Stimulated activated CD4-positive, alpha-beta T cell treated with anti-CD3 and anti-CD28 coated beads, TNF-alpha, amount 100 ng/mL, for 4 hours (primary cell): Measurements from ENCODE around the gene OR6N2.

Experiments
- DNase-seq, 3 experiments: peaks; one replicate each; pipeline ENCODE4 v3.0.0-alpha.2; 2020; ENCODE audit warnings: low read depth in 3 of 3

The OR6N2 gene, protein sequence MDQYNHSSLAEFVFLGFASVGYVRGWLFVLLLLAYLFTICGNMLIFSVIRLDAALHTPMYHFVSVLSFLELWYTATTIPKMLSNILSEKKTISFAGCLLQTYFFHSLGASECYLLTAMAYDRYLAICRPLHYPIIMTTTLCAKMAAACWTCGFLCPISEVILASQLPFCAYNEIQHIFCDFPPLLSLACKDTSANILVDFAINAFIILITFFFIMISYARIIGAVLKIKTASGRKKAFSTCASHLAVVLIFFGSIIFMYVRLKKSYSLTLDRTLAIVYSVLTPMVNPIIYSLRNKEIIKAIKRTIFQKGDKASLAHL

DNA sequence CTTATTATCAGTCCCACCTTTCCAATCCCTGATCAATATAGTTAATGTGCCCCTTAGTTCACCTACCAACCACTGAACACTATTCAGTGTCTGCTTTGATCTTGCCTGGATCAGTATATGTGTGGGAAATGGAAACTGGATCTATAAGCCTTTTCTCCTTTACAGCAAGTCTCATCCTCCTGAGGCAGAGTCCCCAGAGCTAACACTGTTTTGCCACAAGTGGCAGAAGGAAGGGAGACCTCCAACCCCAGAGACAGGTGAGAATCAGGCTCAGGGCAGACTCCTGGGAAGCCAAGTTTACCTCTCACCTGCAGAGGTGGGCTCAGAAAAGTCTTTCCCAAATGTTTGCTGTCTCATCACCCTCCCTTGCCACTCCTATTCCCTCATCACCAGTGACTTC, at the start of gene OR6N2:
Gene OR6N2 (minus strand): TSS at position 101 of the 400 bp plus-strand sequence. CDS start 3,569 bp downstream, outside the sequence.
- no peak for DNase-seq

- DNase-seq, result no peak
Measured at GRCh38 chr1:158830074-158830677, 49.2 kb upstream of the OR6N2 start.

DNA sequence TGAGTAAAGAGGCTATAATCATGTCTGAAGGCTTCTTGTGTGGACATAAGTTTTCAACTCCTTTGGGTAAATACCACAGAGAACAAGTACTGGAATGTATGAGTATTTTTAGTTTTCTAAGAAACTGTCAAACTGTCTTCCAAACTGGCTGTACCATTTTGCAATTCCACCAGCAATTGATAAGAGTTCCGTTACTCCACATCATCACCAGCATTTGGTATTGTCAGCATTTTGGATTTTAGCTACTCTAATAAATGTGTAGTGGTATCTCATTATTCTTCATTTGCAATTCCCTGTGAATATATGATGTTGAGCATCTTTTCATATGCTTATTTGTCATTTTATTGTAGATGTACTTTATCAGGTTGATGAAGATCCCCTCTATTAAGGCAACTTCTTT, 40.7 kb upstream of the OR6N2 start:
- DNase-seq, result no peak

DNA sequence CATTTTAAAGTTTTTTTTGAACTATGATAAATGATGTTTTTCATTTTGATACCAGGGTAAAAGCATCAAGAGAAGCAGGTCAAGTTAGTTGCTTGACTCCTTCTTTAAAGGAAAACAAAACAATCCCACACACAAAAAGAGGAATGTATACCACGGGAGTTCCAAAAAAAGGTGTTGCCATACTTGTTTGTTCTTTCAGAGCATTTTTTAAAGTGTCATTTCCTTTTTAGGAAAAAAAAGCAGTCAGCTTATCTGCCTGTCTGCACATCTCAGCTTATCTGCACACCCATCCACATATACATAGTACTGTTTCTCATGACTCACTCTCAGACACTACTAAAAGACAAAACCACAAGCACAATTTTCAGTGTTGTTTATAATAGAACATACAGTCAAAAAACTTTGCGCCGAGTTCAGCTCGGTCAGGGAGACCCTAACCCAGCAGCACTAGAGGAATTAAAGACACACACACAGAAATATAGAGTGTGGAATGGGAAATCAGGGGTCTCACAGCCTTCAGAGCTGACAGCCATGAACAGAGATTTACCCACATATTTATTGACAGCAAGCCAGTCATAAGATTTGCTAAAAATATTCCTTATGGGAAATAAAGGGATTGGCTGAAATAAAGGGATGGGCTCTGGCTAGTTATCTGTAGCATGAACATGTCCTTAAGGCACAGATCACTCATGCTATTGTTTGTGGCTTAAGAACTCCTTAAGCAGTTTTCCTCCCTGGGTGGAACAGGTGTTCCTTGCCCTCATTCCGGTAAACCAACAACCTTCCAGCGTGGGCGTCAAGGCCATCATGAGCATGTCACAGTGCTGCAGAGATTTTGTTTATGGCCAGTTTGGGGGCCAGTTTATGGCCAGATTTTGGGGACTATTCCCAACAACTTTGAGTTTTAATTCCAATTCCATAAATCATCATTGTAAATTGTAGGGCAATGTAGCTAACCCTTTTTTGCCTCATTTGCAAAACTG, 38.7 kb upstream of the OR6N2 start:
- DNase-seq, result no peak

DNA sequence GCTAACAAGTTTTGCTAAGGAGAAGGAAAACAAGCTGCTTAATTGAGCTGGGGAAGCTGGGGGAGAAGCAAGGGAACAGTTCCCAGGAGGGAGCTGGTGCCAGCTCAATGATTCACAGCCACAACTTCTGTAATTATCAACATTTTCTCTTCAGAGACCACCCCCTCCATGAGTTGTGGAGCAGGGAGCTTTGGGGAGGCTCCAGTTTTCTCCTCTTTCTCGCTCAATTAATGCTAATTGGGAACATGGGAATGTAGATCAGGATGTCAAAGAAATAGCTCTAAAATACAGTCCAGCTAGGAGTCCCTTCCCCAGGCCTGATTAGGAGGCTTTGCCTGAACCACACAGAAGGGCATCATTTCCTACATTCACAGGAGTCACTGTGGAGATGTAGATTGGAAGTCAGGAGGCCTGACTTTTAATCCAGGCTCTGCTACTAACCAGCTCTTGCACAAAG, 38.0 kb upstream of the OR6N2 start:
- DNase-seq, result no peak

GRCh38 chr1:158818560-158818959, 37.6 kb upstream of the OR6N2 start:
- DNase-seq, result no peak

DNA sequence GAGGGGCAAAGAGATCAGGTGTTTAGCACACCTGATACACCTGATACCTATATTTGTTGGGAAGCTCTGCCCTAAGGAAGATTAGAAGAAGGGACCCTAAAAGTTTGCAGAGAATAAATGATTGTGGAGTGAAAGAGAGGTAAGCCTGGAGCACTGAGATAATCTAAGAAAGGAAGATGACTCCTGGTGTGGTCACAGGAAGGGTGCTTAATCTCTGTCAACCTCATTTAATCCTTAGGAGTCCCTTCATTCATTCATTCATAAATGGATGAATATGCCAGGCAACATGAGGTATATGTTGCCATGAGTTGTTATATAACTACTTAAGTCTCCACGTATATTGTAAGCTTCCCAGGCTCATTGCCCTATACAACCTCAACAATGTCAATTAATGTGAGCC, 34.0 kb upstream of the OR6N2 start:
- no peak for DNase-seq

DNA sequence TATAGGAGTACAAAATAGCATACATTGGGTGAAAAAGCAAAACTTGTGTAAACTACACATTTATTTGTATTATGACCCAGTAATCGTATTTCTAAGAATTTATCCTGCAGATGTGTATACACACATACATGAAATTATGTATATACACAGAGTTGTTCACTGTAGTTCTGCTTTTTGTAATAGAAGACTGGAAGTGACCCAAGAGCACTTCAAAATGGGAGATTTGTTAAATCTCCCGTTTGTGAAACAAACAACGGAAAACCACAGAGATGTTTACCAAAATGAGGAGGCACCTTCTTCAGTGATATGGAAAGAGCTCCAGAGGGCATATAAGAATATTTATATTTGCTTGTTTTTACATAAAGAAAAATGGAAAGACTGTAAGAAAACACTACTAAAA, 32.2 kb upstream of the OR6N2 start:
- no peak for DNase-seq

GRCh38 chr1:158812336-158812735, 31.3 kb upstream of the OR6N2 start:
- no peak for DNase-seq

- no peak for DNase-seq
Measured at GRCh38 chr1:158810311-158810710, 29.3 kb upstream of the OR6N2 start.

- DNase-seq, result no peak
Measured at GRCh38 chr1:158809862-158810261, 28.9 kb upstream of the OR6N2 start.

DNA sequence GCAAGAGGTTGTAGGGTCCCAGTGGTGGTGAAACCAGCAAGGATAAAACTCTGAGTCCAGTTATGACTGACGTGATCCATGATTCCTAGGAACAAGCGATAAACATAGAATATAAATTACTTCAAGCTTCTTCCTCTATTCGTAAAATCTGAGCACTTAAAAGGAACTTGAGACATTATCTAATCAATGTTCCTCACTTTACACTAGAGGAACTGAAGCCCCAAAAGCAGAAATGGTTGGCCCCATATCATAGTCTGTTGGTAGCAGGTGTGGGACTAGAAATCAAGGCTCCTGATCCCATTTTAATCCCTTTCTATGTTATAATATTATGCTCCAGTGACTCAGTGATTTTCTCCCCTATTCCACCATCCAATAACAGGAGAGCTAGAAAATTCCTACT, 28.3 kb upstream of the OR6N2 start:
- no peak for DNase-seq

- no peak for DNase-seq
Measured at GRCh38 chr1:158806916-158807536, 26.0 kb upstream of the OR6N2 start.

DNA sequence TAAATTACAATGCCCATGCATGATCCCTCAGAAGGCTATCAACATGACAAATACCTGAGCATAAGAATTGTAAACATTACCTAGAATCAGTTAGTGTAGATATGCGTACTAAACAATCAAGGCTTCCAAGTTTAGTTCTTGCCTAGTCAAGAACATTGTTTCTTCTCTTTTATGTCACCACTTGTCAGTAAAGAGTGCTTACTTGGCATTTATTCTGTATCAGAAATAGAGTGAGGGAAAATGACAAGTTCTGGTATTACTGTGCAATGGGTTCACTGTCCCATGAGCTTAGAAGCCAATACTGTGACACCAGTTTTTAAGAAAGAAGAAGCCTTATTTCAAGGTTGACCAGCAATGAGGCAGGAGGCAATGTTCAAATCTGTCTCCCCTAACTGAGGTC, 22.7 kb upstream of the OR6N2 start:
- no peak for DNase-seq

- DNase-seq, result no peak
Measured at GRCh38 chr1:158801396-158801795, 20.4 kb upstream of the OR6N2 start.

GRCh38 chr1:158800526-158800925, 19.5 kb upstream of the OR6N2 start:
- DNase-seq, result no peak

DNA sequence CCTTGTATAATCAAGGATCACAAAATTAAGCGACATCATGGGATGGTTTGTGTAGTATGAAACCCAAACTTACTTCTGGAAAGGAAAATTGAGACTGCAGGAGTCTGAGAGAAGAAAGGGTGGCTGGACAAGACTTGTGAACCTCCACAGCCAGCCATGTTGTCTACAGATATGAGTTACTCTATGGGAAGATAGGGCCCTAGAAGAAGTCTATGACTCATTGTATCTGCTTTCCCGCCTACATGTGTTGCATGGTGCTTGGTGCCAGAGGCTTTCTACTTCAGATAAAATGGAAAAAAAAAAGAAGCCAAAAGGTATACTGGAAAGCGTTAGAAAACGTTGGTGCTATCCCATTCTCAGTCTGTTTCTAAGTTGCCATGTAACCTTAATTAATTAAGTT, 18.7 kb upstream of the OR6N2 start:
- DNase-seq, result no peak

GRCh38 chr1:158798531-158798930, 17.5 kb upstream of the OR6N2 start:
- no peak for DNase-seq

- no peak for DNase-seq
Measured at GRCh38 chr1:158794247-158794646, 13.2 kb upstream of the OR6N2 start.

- peak in 1 of 3 experiments; percentile 8 for DNase-seq
Measured at GRCh38 chr1:158793604-158794003, 12.6 kb upstream of the OR6N2 start.

GRCh38 chr1:158771950-158772866, 8.8 kb downstream of the OR6N2 start, which contains the start of gene OR6N1:
OR6N1 (minus strand) TSS chr1:158772195; CDS start chr1:158766682, 5,513 bp downstream.
- no peak for DNase-seq
